Measurements from ENCODE around the gene TAS1R3.
"Not testable (repeated sequence)": the region's sequence is repeated elsewhere in the genome, so short reads cannot be mapped to it uniquely, and the experiment has no call there.

The TAS1R3 gene

GRCh38 chr1:1309251-1310108 lies 21.6 kb upstream of the TAS1R3 start:
- no peak for DNase-seq (ENCODE audit: low spot score)

DNA sequence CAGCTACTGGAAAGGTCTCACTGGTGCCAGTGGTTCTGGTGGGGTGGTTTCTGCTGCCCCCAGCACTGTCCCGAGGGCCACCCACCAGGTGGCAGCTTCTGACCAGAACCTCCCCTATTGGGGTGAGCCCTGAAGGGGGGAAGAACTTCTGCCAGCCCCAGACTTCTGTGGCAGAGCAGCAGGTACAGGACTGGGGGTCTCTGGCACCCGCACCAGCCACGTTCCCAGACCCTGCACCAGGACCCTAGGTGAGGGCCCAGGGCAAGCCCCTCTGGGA lies 21.0 kb upstream of the TAS1R3 start:
- DNase-seq (ENCODE audit: low spot score), result no peak

DNA sequence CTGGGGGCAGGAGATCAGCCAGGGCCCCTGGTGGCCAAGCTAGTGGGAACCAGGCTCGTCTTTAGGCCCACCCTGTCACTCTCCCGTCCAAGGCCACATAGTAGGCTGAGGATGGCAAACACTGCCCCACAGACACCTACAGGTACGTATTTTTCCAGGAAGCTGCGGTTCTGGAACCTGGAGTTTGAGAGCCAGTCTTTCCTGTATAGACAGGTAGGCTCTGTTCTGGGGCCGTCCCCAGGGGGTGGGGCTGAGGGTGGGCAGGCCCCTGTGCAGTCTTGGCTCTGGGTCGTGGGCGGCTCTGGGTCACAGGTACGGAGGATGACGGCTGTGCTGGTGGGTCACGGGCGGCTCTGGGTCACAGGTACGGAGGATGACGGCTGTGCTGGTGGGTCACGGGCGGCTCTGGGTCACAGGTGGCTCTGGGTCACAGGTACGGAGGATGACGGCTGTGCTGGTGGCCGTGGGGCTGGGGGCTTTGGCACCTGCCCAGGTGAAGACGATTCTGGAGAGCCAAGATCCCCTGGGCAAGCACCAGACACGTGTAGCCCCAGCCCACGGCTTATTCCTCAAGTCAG lies 20.5 kb upstream of the TAS1R3 start:
- DNase-seq (ENCODE audit: low spot score), result no peak

GRCh38 chr1:1311107-1312104 lies 19.7 kb upstream of the TAS1R3 start:
- no peak for DNase-seq (ENCODE audit: low spot score)

GRCh38 chr1:1312450-1313314 lies 18.4 kb upstream of the TAS1R3 start:
- no peak for DNase-seq (ENCODE audit: low spot score)

DNA sequence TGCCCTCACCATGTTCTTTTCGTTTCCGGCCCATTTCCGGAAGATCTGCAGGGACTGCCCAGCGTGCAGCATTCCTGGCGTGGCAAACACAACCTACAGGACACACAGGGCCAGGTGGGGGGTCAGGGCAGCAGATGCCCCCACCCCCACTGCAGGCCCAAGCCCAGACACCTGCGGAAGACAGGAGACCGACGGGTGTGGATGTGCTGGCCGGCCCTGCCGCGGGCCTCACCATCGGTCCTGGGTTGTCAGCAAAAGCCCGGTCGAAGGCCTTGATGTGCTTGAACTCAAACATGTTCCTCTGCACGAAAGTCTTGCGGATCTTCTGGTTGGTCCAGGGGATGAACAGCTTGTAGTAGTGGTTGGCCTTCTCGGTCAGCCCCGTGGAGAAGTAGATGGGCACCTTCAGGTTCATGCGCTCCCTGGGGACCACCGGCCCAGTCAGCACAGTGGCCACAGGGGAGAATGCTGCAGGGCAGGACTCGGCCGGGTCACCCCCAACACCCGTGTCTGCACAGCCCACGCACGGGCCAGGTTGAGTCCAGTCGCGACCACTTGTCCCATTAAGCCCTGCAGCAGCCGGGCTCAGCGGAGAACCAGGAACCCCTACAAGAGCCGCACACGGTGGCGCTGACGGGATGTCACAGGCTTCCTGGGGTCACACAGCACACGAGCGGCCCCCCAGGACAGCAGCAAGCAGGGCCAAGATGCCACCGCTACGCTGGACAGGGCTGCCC lies 17.4 kb upstream of the TAS1R3 start:
- no peak for DNase-seq (ENCODE audit: low spot score)

DNA sequence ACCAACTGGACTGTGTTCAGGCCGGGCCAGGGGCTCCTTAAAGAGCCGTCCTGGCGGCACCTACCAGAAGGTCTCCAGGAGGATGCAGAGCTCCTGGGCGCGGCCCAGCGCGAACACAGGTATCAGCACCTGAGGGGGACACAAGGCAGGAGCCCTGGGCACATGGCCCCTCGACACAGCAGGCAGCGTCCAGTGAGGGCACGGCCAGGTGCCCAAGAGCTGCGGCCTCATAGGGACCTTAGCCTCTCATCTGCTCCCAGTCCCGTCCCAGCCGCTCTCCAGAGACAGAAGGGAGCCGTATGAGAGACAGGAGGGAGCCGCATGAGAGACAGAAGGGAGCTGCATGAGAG lies 16.9 kb upstream of the TAS1R3 start:
- no peak for DNase-seq (ENCODE audit: low spot score)

GRCh38 chr1:1314678-1315335 lies 16.3 kb upstream of the TAS1R3 start:
- no peak for DNase-seq (ENCODE audit: low spot score)

- no peak for DNase-seq (ENCODE audit: low spot score)
These were observed 15.6 kb upstream of the TAS1R3 start for GRCh38 chr1:1315435-1315954.

DNA sequence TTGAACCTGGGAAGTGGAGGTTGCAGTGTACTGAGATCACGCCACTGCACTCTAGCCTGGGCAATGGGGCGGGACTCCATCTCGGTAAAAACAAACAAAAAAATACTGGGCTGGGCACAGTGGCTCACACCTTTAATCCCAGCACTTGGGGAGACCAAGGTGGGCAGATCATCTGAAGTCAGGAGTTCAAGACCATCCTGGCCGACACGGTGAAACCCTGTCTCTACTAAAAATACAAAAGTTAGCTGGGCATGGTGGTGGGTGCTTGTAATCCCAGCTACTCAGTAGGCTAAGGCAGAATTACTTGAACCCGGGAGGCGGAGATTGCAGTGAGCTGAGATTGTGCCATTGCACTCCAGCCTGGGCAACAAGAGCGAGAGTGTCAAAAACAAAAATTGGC lies 14.9 kb upstream of the TAS1R3 start:
- DNase-seq (ENCODE audit: low spot score), result not testable (repeated sequence)

DNA sequence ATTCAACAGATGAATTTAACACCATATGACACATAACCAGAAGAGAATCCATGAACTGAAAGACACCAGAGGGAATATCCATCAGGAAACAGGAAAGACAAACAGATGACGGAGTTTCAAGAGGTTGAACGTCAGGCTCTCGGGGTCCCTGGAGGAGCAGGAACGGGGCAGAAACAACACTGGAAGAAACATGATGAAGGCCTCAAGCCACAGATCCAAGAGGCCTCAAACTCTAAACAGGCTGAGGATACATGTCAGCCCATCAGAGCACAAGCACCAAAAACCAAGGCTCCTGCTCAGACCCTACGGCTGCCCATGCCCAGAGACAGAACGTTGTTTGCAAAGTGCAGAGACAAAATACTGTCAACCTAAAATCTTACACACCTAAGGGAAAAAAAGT lies 13.7 kb upstream of the TAS1R3 start:
- no peak for DNase-seq (ENCODE audit: low spot score)

- DNase-seq (ENCODE audit: low spot score), result no peak
These were observed 12.9 kb upstream of the TAS1R3 start for GRCh38 chr1:1318131-1318652.

DNA sequence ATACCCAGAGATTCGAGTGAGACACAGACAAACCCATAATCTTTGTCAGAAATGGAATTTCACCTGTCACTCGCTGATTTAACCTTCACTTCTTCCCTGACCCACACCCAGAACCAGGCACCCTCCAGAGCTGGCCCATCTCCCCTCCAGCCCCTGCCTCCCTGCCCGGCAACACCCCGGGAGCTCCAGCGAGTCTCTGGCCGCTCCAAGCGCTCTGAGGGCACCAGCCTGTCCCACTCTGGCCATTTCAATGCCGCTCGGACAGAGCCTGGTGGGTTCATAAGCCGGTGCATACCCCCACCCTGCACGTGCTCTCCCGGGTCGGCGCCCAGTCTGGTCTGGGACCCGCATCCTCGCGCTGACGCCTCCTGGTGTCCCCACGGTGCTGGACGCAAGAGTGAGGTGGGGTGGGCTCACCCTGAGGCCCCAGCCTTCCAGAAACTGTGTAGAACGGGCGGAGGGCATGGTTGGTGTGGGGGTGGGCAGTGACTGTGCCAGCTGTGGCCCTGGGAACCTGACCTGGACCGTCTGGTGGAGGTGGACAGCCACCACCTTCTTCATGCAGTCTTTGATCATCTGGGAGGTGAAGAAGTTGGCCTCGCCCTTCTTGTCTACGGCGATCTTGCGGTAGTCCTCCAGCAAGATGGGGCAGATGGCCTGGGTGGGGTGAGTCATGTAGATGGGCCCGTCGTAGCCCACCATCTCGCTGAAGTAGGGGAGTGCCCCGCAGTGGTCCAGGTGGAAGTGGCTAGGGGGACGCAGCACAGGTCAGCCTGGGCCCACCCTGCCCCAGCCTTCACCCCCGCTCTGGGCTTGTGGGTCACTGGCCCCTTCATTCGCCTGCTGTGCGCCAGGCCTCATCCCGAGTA lies 12.1 kb upstream of the TAS1R3 start:
- DNase-seq (ENCODE audit: low spot score), result no peak

DNA sequence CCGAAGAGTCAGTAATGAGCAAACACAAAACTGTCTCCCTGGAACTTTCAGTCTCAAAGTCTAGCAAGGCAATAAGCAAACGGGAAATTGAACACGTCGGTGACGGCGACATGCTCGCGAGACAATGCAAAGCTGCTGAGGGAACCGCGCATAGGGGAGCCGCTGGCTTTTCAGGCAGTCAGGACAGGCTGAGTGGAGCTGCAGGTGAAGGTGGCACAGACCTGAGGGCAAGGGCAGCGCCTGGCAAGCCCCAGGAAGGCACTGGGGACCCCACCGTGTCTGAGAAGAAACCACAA lies 11.5 kb upstream of the TAS1R3 start:
- DNase-seq (ENCODE audit: low spot score), result no peak

DNA sequence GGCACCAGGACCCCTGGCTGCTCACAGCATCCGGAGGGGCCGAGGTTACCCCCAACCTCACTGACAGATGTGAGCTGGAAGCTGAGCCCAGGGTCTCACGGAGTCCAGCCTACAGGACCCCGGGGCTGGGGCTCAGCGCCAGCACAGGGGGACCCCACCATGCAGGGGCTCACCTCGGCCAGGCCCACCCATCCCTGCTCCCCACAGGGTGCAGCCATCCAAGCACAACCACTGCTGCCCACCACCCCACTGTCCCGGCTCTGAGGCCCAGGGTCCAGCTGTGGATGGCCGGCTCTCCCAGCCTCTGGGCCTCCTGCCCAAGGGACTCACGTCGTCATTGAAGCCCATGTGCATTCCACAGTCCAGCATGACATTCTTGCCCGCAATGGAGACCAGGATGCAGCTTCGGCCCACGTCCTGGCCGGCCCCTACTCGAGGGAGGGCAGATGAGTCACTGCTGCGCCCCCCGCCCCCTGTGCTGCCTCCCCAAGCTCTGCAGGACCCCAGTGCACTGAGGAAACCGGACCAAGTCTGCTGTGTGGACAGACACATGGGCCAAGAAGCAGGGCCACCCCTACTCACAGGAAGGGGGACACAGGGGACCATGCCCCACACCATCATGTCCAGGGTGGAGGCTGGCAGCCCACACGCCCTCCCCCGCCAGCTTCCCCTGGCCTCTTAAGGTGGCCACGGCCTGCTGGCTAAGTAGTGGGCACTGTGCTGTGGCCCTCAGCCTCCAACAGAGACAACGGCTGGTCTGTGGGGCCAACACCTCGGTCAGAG lies 10.2 kb upstream of the TAS1R3 start:
- DNase-seq (ENCODE audit: low spot score), result no peak

- DNase-seq (ENCODE audit: low spot score), result no peak
These were observed 9.6 kb upstream of the TAS1R3 start for GRCh38 chr1:1321477-1321876.

- no peak for DNase-seq (ENCODE audit: low spot score)
These were observed 8.7 kb upstream of the TAS1R3 start for GRCh38 chr1:1322418-1322817.

DNA sequence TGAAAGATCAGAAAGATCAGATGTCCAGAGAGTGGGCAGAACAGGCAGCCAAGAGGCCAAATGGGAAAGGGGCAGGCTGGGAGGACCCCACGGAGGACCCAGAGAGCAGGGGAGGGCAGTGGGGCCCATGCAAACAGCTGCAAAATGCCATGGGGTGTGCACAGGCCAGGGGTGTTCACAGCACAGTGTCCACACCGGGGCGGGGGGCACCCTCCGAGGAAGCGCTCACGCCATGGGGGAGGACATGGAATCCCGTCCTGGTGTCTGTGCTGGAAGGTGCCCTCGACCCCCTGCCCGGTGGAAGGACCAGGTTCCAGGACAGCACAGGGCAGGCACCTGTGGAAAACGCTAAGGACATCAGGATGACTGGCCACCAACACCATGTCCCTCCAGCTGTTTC lies 8.1 kb upstream of the TAS1R3 start:
- no peak for DNase-seq (ENCODE audit: low spot score)

- DNase-seq (ENCODE audit: low spot score), result no peak
These were observed 7.0 kb upstream of the TAS1R3 start for GRCh38 chr1:1324084-1324523.

All from COLO829 (cell line).